ENCODE data around the gene LMNTD2. TPM values are rescaled to one million over a fixed set of nuclear protein-coding genes. Genes with fewer than 3 reads are reported as not detected.
A peak's percentile ranks its signal among the peaks of the same experiment; 100 is the strongest.

Gene LMNTD2
- total RNA-seq, 1 donor from 2014 or later, result 1.1 TPM

GRCh38 chr11:568306-569157 is 8.0 kb upstream of the LMNTD2 start:
- Histone ChIP-seq H3F3A (ENCODE audit: low read depth) (peaks cover 48% of the 10 kb centered on the region), H4K20me1 (ENCODE audit: low read depth) (peaks cover 39% of the 10 kb centered on the region), H3K4me2 (peak overlapping the region; percentile 98), H3K4me3 (peak overlapping the region; percentile 90), H2AFZ (replicated peaks) (no peak overlapping the region), H3K27me3 (no peaks in the 10 kb centered on the region), H3K9ac (peak overlapping the region; percentile 27), H3K4me1 (peaks cover 32% of the 10 kb centered on the region), H3K79me2 (ENCODE audit: low read depth) (peaks cover 7% of the 10 kb centered on the region), H3K36me3 (no peaks in the 10 kb centered on the region), H3K27ac (no peak overlapping the region), H3K9me3 (ENCODE audit: low read depth) (no peaks in the 10 kb centered on the region)
- TF ChIP-seq EZH2phosphoT487 (IDR thresholded peaks at IDR 0.05), result no peak
- no peak for TF ChIP-seq CTCF (IDR thresholded peaks at IDR 0.05)
- TF ChIP-seq EZH2 (IDR thresholded peaks at IDR 0.05), result no peak
- no peak overlapping the region for H3K27ac Mint-ChIP-seq
- no peaks in the 10 kb centered on the region for H3K36me3 Mint-ChIP-seq
- peaks cover 11% of the 10 kb centered on the region for H3K27me3 Mint-ChIP-seq (ENCODE audit: insufficient read depth, low read depth)
- H3K9me3 Mint-ChIP-seq, result no peaks in the 10 kb centered on the region
- peak overlapping the region; percentile 86 for H3K4me3 Mint-ChIP-seq
- peak; percentile 98 for DNase-seq (ENCODE audit: low spot score)
- H3K4me1 Mint-ChIP-seq, result peaks cover 14% of the 10 kb centered on the region

- Mint-ChIP-seq H3K36me3 (no peaks in the 10 kb centered on the region), H3K4me1 (peaks cover 12% of the 10 kb centered on the region), H3K27me3 (ENCODE audit: insufficient read depth, low read depth) (peaks cover 11% of the 10 kb centered on the region), H3K9me3 (no peaks in the 10 kb centered on the region), H3K4me3 (peak overlapping the region; percentile 92), H3K27ac (no peak overlapping the region)
- Histone ChIP-seq H3K36me3 (no peaks in the 10 kb centered on the region), H3K27ac (no peak overlapping the region), H3K4me2 (peak overlapping the region; percentile 83), H3K9ac (peak overlapping the region; percentile 11), H3K27me3 (no peaks in the 10 kb centered on the region), H3K4me1 (peaks cover 32% of the 10 kb centered on the region), H3F3A (ENCODE audit: low read depth) (peaks cover 45% of the 10 kb centered on the region), H3K79me2 (ENCODE audit: low read depth) (peaks cover 7% of the 10 kb centered on the region), H2AFZ (replicated peaks) (no peak overlapping the region), H3K9me3 (ENCODE audit: low read depth) (no peaks in the 10 kb centered on the region), H3K4me3 (peak overlapping the region; percentile 90), H4K20me1 (ENCODE audit: low read depth) (peaks cover 39% of the 10 kb centered on the region)
- TF ChIP-seq CTCF (IDR thresholded peaks at IDR 0.05) (no peak), EZH2phosphoT487 (IDR thresholded peaks at IDR 0.05) (no peak), EZH2 (IDR thresholded peaks at IDR 0.05) (no peak)
- no peak for DNase-seq (ENCODE audit: low spot score)
These were observed 7.2 kb upstream of the LMNTD2 start for GRCh38 chr11:567629-568292.

- no peaks in the 10 kb centered on the region for H3K36me3 Mint-ChIP-seq
- Histone ChIP-seq H3K36me3 (no peaks in the 10 kb centered on the region), H3K79me2 (ENCODE audit: low read depth) (peaks cover 7% of the 10 kb centered on the region), H3K4me1 (peaks cover 32% of the 10 kb centered on the region), H3K9ac (no peak overlapping the region), H3K27ac (no peak overlapping the region), H3K9me3 (ENCODE audit: low read depth) (no peaks in the 10 kb centered on the region), H3K27me3 (no peaks in the 10 kb centered on the region), H4K20me1 (ENCODE audit: low read depth) (peaks cover 45% of the 10 kb centered on the region), H2AFZ (replicated peaks) (no peak overlapping the region), H3K4me2 (peak overlapping the region; percentile 83), H3K4me3 (peak overlapping the region; percentile 90), H3F3A (ENCODE audit: low read depth) (peaks cover 41% of the 10 kb centered on the region)
- peaks cover 11% of the 10 kb centered on the region for H3K27me3 Mint-ChIP-seq (ENCODE audit: insufficient read depth, low read depth)
- TF ChIP-seq CTCF (IDR thresholded peaks at IDR 0.05) (no peak), EZH2phosphoT487 (IDR thresholded peaks at IDR 0.05) (no peak), EZH2 (IDR thresholded peaks at IDR 0.05) (no peak)
- DNase-seq (ENCODE audit: low spot score), result no peak
- H3K4me3 Mint-ChIP-seq, result peak overlapping the region; percentile 92
- H3K27ac Mint-ChIP-seq, result no peak overlapping the region
- H3K4me1 Mint-ChIP-seq, result peaks cover 12% of the 10 kb centered on the region
- H3K9me3 Mint-ChIP-seq, result no peaks in the 10 kb centered on the region
These were observed 6.6 kb upstream of the LMNTD2 start for GRCh38 chr11:567011-567628.

All from neural progenitor cell (in vitro differentiated cells).